ENCODE data around the gene OMG. TPM values are rescaled to one million over a fixed set of nuclear protein-coding genes. Genes with fewer than 3 reads are reported as not detected.

The OMG gene
- polyA plus RNA-seq, 3 donors: 0.83 to 2.2 TPM; not detected in 1

GRCh38 chr17:31294820-31295488 lies 2.1 kb downstream of the OMG start:
- Histone ChIP-seq H3K9ac (ENCODE audit: insufficient read depth, low read length, poor library complexity, severe bottlenecking) (no peak overlapping the region), H3K36me3 (replicated peaks in 1 of 2; ENCODE audit: control insufficient read depth in 1 of 2, insufficient read depth in 2 of 2, low read length in 2 of 2) (no peaks in the 10 kb centered on the region), H3K79me2 (ENCODE audit: insufficient read depth, low read length) (no peaks in the 10 kb centered on the region), H3K4me3 (replicated peaks in 1 of 3; ENCODE audit: low read depth in 2 of 3, low read length in 3 of 3) (no peak overlapping the region), H3K4me2 (replicated peaks; ENCODE audit: extremely low read depth, low read length, poor library complexity, severe bottlenecking) (no peak overlapping the region), H4K20me1 (ENCODE audit: insufficient read depth, low read length) (no peaks in the 10 kb centered on the region), H3K27me3 (ENCODE audit: control insufficient read depth in 2 of 2, insufficient read depth in 2 of 2, low read length in 2 of 2) (no peaks in the 10 kb centered on the region), H3K27ac (ENCODE audit: low read depth in 1 of 2, low read length in 2 of 2) (no peak overlapping the region), H3K9me3 (replicated peaks in 1 of 2; ENCODE audit: control insufficient read depth in 1 of 2, insufficient read depth in 1 of 2, low read length in 2 of 2) (no peaks in the 10 kb centered on the region), H2AFZ (ENCODE audit: insufficient read depth, low read depth, low read length, poor library complexity, severe bottlenecking) (no peak overlapping the region), H3K4me1 (ENCODE audit: control insufficient read depth in 1 of 2, insufficient read depth in 2 of 2, low read length in 2 of 2) (peaks cover 0 to 11% of the 10 kb centered on the region in 2 donors)
- Mint-ChIP-seq H3K27ac (no peak overlapping the region), H3K36me3 (peaks cover 0 to 14% of the 10 kb centered on the region in 2 donors), H3K4me3 (no peak overlapping the region), H3K4me1 (peaks cover 13% of the 10 kb centered on the region), H3K27me3 (ENCODE audit: low read depth in 3 of 3) (no peaks in the 10 kb centered on the region), H3K9me3 (no peaks in the 10 kb centered on the region)
- DNase-seq: no peak
- intact Hi-C loops (cut with micrococcal nuclease): loop anchor here in 1 of 2 donors (10.0 kb wide), 1 partner anchor 70 kb away; no protein-coding TSS in a partner anchor
- WGBS (ENCODE audit: insufficient coverage): no CpG with 5 or more reads among the region's 3 CpGs
- TF ChIP-seq CTCF (IDR thresholded peaks at IDR 0.05): no peak

GRCh38 chr17:31294231-31294630 lies 2.8 kb downstream of the OMG start:
- WGBS (ENCODE audit: insufficient coverage): no CpG with 5 or more reads among the region's 3 CpGs
- Mint-ChIP-seq H3K4me1 (peaks cover 13% of the 10 kb centered on the region), H3K4me3 (no peak overlapping the region), H3K36me3 (peaks cover 0 to 14% of the 10 kb centered on the region in 2 donors), H3K9me3 (no peaks in the 10 kb centered on the region), H3K27me3 (ENCODE audit: low read depth in 3 of 3) (no peaks in the 10 kb centered on the region), H3K27ac (no peak overlapping the region)
- Histone ChIP-seq H4K20me1 (ENCODE audit: insufficient read depth, low read length) (no peaks in the 10 kb centered on the region), H3K27me3 (ENCODE audit: control insufficient read depth in 2 of 2, insufficient read depth in 2 of 2, low read length in 2 of 2) (no peaks in the 10 kb centered on the region), H2AFZ (ENCODE audit: insufficient read depth, low read depth, low read length, poor library complexity, severe bottlenecking) (no peak overlapping the region), H3K9me3 (replicated peaks in 1 of 2; ENCODE audit: control insufficient read depth in 1 of 2, insufficient read depth in 1 of 2, low read length in 2 of 2) (no peaks in the 10 kb centered on the region), H3K9ac (ENCODE audit: insufficient read depth, low read length, poor library complexity, severe bottlenecking) (no peak overlapping the region), H3K36me3 (replicated peaks in 1 of 2; ENCODE audit: control insufficient read depth in 1 of 2, insufficient read depth in 2 of 2, low read length in 2 of 2) (no peaks in the 10 kb centered on the region), H3K4me2 (replicated peaks; ENCODE audit: extremely low read depth, low read length, poor library complexity, severe bottlenecking) (no peak overlapping the region), H3K4me1 (ENCODE audit: control insufficient read depth in 1 of 2, insufficient read depth in 2 of 2, low read length in 2 of 2) (peaks cover 0 to 13% of the 10 kb centered on the region in 2 donors), H3K79me2 (ENCODE audit: insufficient read depth, low read length) (no peaks in the 10 kb centered on the region), H3K4me3 (replicated peaks in 1 of 3; ENCODE audit: low read depth in 2 of 3, low read length in 3 of 3) (no peak overlapping the region), H3K27ac (ENCODE audit: low read depth in 1 of 2, low read length in 2 of 2) (no peak overlapping the region)
- no peak for TF ChIP-seq CTCF (IDR thresholded peaks at IDR 0.05)
- intact Hi-C loops (cut with micrococcal nuclease): loop anchor here in 1 of 2 donors (10.0 kb wide), 1 partner anchor 71 kb away; no protein-coding TSS in a partner anchor
- no peak for DNase-seq

Measured in CD14-positive monocyte (primary cell).